Stimulated activated CD4-positive, alpha-beta T cell treated with anti-CD3 and anti-CD28 coated beads, Interleukin-2, amount 100 ng/mL, for 24 hours (primary cell): ENCODE data around the gene SELPLG.
"Not testable (repeated sequence)": the region's sequence is repeated elsewhere in the genome, so short reads cannot be mapped to it uniquely, and the experiment has no call there.

Source experiments
- DNase-seq, 2 donors: peaks; one replicate each; pipeline ENCODE4 v3.0.0-alpha.2; 2020

The SELPLG gene

GRCh38 chr12:108633534-108634248 lies at the start of gene SELPLG:
Gene SELPLG, minus strand, starts transcription at chr12:108633894. Its CDS starts 9,587 bp downstream, at chr12:108624307.
- peak; percentile 80 to 82 for DNase-seq

- DNase-seq: no peak
Measured at GRCh38 chr12:108681317-108681716, 47.6 kb upstream of the SELPLG start.

GRCh38 chr12:108679106-108679681 lies 45.5 kb upstream of the SELPLG start:
- DNase-seq: no peak

- DNase-seq: no peak
Measured at GRCh38 chr12:108678104-108678730, 44.5 kb upstream of the SELPLG start.

DNA sequence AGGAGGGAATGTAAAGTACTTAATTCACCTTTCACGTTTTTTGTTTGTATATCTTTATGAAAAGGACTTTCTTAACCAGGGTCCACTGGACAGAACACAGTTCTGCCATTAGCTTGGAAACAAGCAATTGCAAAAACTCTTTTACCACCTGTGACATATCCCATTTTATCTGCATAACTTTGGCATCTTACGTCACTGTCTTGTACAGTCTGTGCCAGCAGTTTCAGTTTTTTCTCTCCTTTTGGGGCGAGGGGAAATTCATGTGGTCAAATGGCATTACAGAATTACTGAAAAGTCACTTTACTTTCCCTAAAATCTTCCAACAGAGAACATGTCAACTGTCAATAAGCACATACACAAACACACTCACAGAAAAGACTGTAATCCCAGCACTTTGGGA lies 43.7 kb upstream of the SELPLG start:
- no peak for DNase-seq

- no peak for DNase-seq
Measured at GRCh38 chr12:108676707-108677106, 43.0 kb upstream of the SELPLG start.

- no peak for DNase-seq
Measured at GRCh38 chr12:108675792-108676191, 42.1 kb upstream of the SELPLG start.

DNA sequence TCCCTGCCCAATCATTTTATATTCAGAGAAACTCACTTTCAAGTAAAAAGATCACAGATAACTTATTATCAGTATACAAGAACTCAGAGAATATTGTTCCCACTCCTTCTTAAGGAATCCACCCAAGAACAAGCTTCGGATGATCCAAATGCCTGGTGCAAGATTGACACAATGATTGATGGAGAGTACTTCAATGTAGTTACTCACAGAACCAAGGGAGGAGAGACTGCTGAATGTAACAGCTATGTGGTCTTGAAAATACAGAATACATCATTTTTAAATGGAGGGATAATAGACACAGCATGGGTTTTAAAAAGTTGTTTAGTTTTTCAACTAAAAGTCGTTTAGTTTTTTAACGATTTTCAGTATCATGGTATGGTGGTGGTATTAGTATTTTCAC lies 38.4 kb upstream of the SELPLG start:
- DNase-seq: no peak

GRCh38 chr12:108671110-108671509 lies 37.4 kb upstream of the SELPLG start:
- DNase-seq: no peak

DNA sequence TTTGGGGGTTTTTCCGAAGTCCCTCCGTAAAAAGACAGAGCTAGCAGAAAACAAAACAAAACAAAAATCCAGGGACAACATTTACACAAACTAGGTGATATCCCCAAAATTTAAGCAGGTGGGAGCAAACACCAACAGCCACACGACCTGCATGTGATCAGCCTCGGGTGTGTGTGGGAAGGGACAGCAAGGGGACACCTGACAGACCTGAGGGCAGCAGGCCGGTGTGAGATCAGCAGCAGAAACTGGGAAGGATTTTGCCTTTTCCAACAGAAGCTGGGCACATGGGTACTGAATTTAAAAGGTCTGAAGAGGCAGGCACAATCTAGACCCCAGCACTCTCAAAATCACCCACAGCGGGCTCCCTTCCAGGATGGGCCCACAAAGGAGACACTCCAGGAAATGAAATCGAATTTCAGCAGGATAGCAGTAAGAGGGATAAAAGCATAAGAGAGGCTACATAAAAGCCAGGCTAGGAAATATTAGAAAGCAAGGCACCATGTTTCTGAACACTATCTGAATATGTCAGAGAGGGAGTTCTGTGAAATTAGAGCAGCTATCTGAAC lies 36.5 kb upstream of the SELPLG start:
- no peak for DNase-seq

DNA sequence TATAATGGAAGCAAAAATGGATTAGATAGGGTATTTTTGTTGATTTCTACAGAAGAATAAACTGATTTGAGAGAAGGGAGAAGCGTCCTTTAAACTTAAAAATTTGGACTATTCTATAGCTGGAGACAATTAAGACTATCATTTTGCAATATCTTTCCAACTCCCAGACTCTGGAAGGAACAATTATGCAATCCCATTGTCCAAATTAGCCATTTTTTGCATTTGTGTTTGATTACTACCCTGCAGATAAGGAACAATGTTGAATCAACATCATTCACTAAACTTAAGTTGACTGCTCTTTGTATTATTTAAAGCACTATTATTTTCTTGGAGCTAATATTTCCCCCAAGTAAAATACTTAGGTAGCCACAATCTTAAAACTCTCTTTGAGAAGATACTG lies 34.8 kb upstream of the SELPLG start:
- DNase-seq: no peak

DNA sequence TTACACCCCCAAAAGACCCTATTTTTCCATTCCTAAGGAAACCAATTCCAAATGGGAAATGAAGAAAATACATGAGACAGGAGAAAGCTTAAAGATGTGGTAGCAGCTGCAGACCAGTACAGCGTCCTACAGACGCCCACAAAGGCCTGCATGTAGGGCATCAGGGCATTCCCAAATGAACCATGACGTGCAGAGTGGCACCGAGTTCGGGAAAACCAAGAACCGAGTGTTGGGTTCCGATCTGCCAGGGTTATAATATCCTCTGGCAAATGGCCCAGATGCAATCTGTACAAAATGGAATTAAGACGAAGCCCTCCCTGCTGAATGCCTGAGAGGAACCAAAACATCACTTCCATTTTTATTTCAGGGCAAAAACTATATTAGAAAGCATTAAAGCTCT lies 34.4 kb upstream of the SELPLG start:
- no peak for DNase-seq

DNA sequence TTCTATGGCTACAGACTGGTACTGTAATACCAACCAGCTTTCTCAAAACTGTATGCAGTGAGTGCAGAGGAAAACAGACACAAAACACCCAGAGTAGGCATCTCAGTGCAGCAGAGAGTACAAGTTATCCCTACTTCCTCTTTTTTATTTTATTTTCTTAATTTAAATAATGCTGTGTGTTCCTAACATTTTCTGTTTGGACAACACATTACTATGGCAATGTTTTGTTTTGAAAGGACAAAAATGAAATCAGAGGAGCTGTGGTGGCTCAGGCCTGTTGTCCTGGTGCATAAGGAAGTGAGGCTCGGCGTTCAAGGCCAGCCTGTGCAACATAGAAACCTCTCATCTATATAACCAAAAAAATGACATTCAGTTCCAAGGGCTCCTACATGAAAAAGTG lies 33.7 kb upstream of the SELPLG start:
- DNase-seq: no peak

- DNase-seq: no peak
Measured at GRCh38 chr12:108666401-108666881, 32.7 kb upstream of the SELPLG start.

DNA sequence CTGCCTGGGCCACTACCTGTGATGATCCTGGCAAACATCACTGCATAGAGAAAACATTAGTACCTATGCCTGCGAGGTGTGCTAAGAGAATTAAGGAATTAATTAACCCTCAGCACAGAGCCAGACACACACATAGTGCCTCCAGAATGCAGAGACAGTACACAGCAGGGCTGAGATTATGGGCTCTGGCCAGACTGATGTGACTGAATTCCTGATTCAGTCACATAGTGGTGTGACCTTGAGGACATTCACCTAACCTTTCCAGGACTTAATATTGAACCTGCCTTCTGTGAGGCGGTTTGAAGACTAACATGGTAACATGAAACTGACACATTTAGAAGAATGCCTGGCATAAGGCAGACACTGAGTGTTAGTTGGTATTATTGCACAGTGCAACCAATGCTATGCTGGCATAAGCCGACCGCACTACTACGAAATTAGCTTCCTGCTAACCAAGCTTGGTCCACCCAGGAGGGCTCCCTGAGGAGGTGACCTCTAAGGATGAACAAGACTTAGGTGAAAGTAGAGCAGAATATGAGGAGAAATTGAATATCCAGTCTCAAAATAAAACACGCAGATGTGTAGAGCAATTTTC lies 32.0 kb upstream of the SELPLG start:
- DNase-seq: no peak

DNA sequence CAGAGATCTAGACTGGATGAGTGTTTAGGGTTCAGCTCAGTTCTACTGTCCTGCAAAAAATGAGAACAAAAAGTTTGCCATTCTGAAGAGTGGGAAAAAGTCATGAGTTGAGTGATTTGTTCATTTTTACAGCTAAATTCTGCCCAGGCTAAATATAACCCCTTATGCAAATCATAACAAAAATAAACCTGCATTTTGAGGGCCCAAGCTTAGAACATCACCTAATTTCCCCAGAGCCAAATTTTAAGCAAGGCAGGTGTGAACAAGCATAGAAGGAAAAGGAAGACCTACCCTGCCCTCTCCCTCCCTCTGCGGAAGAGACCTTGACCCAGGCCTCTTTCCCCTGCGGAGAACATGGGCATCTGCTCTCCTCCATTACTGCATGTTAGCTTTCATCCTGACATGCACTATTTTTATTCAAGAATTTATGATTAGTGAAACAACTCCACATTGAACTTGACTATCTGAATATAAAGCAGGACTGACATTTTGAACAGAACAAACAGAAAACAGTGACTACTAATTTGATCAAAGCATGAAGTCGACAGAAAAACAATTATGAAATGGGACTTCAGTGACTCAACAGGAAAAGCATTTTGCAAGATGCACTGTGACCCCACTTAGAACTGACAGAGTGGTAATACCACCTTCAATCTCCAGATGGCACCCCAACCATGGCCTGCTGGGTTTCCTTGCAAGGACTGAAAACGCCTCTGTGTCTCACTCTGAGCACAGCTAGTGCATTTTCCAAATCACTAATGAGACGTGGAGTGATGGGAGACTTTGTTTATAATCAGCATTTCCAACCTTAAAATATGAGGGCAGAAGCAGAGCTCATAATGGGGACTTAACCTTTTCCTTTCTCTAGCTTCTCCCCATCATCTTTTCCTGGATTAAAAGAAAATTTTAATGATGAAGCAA lies 30.9 kb upstream of the SELPLG start:
- peak; percentile 80 to 87 for DNase-seq

DNA sequence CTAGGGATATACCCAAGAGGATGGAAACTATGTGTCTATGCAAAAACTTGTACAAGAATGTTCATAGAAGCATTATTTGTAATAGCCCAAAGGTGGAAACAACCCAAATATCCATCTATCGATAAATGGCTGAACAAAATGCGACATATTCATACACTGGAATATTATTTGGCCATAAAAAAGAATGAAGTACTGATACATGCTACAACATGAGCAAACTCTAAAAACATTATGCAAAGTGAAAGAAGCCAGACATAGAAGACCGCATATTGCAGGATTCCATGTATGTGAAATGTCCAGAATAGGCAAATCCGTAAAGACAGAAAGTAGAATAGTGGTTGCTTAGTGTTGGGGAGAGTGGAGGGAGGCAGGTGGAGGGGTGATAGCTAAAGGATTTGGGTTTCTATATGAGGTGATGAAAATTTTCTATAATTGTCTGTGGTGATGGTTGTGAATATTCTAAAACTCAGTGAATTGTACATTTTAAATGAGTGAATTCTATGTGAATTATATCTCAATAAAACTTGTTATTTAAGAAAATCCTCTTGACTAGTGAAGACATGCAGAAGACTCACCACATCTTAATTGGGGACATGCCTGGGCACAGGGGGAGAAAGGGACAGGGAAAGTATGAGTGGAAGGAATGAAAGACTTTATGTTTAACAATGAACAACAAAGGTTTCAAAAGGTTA lies 29.8 kb upstream of the SELPLG start:
- no peak for DNase-seq

- not testable (repeated sequence) for DNase-seq
Measured at GRCh38 chr12:108658115-108658514, 24.4 kb upstream of the SELPLG start.

DNA sequence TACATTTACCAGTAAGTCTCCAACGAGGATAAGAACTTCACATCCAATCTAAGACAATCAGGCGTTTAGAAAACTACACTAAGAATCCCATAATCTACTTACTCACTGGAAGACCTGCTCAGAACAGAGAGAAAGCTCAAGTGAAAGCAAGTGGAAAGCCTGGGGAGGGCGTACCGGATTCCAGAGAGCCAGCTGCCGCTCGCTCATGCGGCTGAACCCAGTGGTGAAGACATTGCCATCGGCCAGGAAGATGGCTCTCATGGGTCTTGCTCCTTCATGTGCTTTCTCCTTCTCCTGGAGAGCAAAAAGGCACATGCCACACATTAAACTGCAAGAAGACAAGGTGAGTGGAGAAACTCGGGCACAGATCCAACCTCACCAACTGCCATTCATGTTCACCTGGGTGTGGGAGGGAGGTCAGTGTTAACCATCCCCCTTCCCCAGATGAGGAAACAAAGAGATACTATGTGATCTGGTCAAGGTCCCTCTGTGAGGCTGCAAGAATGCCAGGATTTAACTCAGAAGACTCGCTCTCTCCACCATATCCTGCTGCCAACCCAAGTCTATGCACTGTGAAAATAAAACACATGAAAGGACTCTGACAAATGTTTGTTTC lies 23.5 kb upstream of the SELPLG start:
- DNase-seq: no peak

DNA sequence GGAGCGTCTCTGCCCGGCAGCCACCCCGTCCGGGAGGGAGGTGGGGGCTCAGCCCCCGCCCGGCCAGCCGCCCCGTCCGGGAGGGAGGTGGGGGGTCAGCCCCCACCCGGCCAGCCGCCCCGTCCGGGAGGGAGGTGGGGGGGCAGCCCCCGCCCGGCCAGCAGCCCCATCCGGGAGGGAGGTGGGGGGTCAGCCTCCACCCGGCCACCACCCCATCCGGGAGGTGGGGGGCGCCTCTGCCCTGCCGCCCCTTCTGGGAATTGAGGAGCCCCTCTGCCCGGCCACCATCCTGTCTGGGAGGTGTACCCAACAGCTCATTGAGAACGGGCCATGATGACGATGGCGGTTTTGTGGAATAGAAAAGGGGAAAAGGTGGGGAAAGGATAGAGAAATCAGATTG lies 22.6 kb upstream of the SELPLG start:
- not testable (repeated sequence) for DNase-seq

GRCh38 chr12:108655812-108656175 lies 22.1 kb upstream of the SELPLG start:
- not testable (repeated sequence) for DNase-seq
